ENCODE results near the gene CCDC9.

CCDC9 gene

GRCh38 chr19:47275791-47276461, 19.6 kb downstream of the CCDC9 start:
- no peak for TF ChIP-seq REST (IDR thresholded peaks at IDR 0.05; ENCODE audit: insufficient read depth in 1 of 2, low read depth in 2 of 2, low read length in 2 of 2)
- TF ChIP-seq TAF1 (IDR thresholded peaks at IDR 0.05; ENCODE audit: borderline replicate concordance, insufficient read depth, low read length) = peak; percentile 36; the same call in 1 of the 2 replicates

GRCh38 chr19:47280183-47280797, 24.0 kb downstream of the CCDC9 start:
- TF ChIP-seq TAF1 (IDR thresholded peaks at IDR 0.05; ENCODE audit: borderline replicate concordance, insufficient read depth, low read length) (no peak), REST (IDR thresholded peaks at IDR 0.05; ENCODE audit: insufficient read depth in 1 of 2, low read depth in 2 of 2, low read length in 2 of 2) (no peak), SIN3A (IDR thresholded peaks at IDR 0.05; ENCODE audit: borderline replicate concordance, insufficient read depth, low read length) (no peak), FOXP2 (optimal IDR thresholded peaks at IDR 0.05; ENCODE audit: borderline replicate concordance, extremely low read depth, extremely low read length, insufficient read depth) (no peak), POLR2AphosphoS5 (IDR thresholded peaks at IDR 0.05; ENCODE audit: low read depth, low read length) (no peak)

GRCh38 chr19:47283405-47284059, 27.2 kb downstream of the CCDC9 start:
- no peak for TF ChIP-seq SIN3A (IDR thresholded peaks at IDR 0.05; ENCODE audit: borderline replicate concordance, insufficient read depth, low read length)
- TF ChIP-seq TAF1 (IDR thresholded peaks at IDR 0.05; ENCODE audit: borderline replicate concordance, insufficient read depth, low read length) = no peak
- no peak for TF ChIP-seq POLR2AphosphoS5 (IDR thresholded peaks at IDR 0.05; ENCODE audit: low read depth, low read length)
- no peak for TF ChIP-seq FOXP2 (optimal IDR thresholded peaks at IDR 0.05; ENCODE audit: borderline replicate concordance, extremely low read depth, extremely low read length, insufficient read depth)
- no peak for TF ChIP-seq REST (IDR thresholded peaks at IDR 0.05; ENCODE audit: insufficient read depth in 1 of 2, low read depth in 2 of 2, low read length in 2 of 2)

- TF ChIP-seq FOXP2 (optimal IDR thresholded peaks at IDR 0.05; ENCODE audit: borderline replicate concordance, extremely low read depth, extremely low read length, insufficient read depth) = no peak
- TF ChIP-seq TAF1 (IDR thresholded peaks at IDR 0.05; ENCODE audit: borderline replicate concordance, insufficient read depth, low read length) = no peak
- no peak for TF ChIP-seq POLR2AphosphoS5 (IDR thresholded peaks at IDR 0.05; ENCODE audit: low read depth, low read length)
- TF ChIP-seq SIN3A (IDR thresholded peaks at IDR 0.05; ENCODE audit: borderline replicate concordance, insufficient read depth, low read length) = no peak
- no peak for TF ChIP-seq REST (IDR thresholded peaks at IDR 0.05; ENCODE audit: insufficient read depth in 1 of 2, low read depth in 2 of 2, low read length in 2 of 2)
These were observed 28.1 kb downstream of the CCDC9 start for GRCh38 chr19:47284324-47284899.

Data from PFSK-1 (cell line).